SK-N-SH (cell line): Measurements from ENCODE around the gene POLA2.

Source experiments
- CTCF ChIP-seq: fragments of 200-600 bp; sonication (generic); IDR thresholded peaks from 2 replicates; pipeline ENCODE4 v1.6.1; 2017; ENCODE audit warnings: antibody characterized with exemption, mild to moderate bottlenecking, moderate library complexity
- EP300 ChIP-seq, 2 experiments: IDR thresholded peaks; 2 replicates each; pipeline versions ENCODE4 v1.4.0 to v1.6.1; 2012; ENCODE audit warnings: borderline replicate concordance in 1 of 2, low read depth in 1 of 2, low read length in 1 of 2
- PBX3 ChIP-seq: IDR thresholded peaks from 2 replicates; pipeline ENCODE4; 2012
- USF2 ChIP-seq: fragments of 150-350 bp; IDR thresholded peaks from 2 replicates; pipeline ENCODE4 v1.6.1; 2017; ENCODE audit warnings: antibody characterized with exemption, low read length, low read depth, borderline replicate concordance

- TF ChIP-seq CTCF (no peak), USF2 (no peak), EP300 (IDR thresholded peaks at IDR 0.05; ENCODE audit: borderline replicate concordance in 1 of 2, low read depth in 1 of 2, low read length in 1 of 2) (no peak), PBX3 (no peak)
Observed at GRCh38 chr11:65217441-65218423, 44.0 kb upstream of the POLA2 start.
